K562 (cell line): Measurements from ENCODE around the gene FLOT2. TPM values are rescaled to one million over a fixed set of nuclear protein-coding genes. Genes with fewer than 3 reads are reported as not detected.

Source experiments
- HMGN3 ChIP-seq: IDR thresholded peaks from 2 replicates; pipeline ENCODE4 v1.6.1; 2011; ENCODE audit warnings: borderline replicate concordance, low read depth, mild to moderate bottlenecking, mixed read lengths, low read length; ENCODE audit not compliant: insufficient read length; ENCODE audit errors: extremely low read depth
- SMAD4 ChIP-seq: fragments of 250-450 bp; sonication (Bioruptor Pico); conservative IDR thresholded peaks from 2 replicates; pipeline ENCODE4 v1.8.0; 2021; ENCODE audit warnings: inconsistent platforms, mild to moderate bottlenecking, moderate library complexity
- polyA plus RNA-seq, 8 experiments: library from polyadenylated mRNA; depleted of rRNA in 4 of 8; stranded (reverse) in 5 of 8; unstranded in 3 of 8; fragments of >200 nt; fragmentation: Nextera tagmentation in 2 of 8; fragmentation: Illumina TruSeq in 1 of 8; extraction: Ambion mirVana in 2 of 8; extraction: Trizol in 1 of 8; gene quantifications; 2 replicates each; pipeline versions ENCODE4 v1.2.1 to v1.2.3, GENCODE V29; 2011 to 2014; ENCODE audit warnings: inconsistent platforms in 1 of 8, missing spikeins in 1 of 8
- total RNA-seq, 7 experiments: library from RNA; depleted of rRNA in 6 of 7; stranded (reverse); fragments of >200 nt in 6 of 7; fragmentation: Illumina TruSeq in 2 of 7; extraction: Trizol in 2 of 7; gene quantifications; 2 replicates each; pipeline versions ENCODE4 v1.2.1 to v1.2.3, GENCODE V29; 2011 to 2021; ENCODE audit warnings: low replicate concordance in 1 of 7
- TF ChIP-seq, protein P1 (sequence below): IDR thresholded peaks from 2 replicates; pipeline ENCODE4 v1.6.1; 2014; ENCODE audit warnings: antibody characterized with exemption
- TF ChIP-seq, protein P2 (sequence below): fragments of 450-650 bp; formaldehyde crosslinking; IDR thresholded peaks from 2 replicates; pipeline ENCODE4 v1.4.0; 2020; ENCODE audit warnings: mild to moderate bottlenecking, mixed read lengths
- TF ChIP-seq, protein P3 (sequence below): fragments of 250-450 bp; sonication (Bioruptor Pico); IDR thresholded peaks from 2 replicates; pipeline ENCODE4 v1.4.0; 2020
- TF ChIP-seq, protein P4 (sequence below): fragments of 250-450 bp; sonication (Bioruptor Pico); IDR thresholded peaks from 2 replicates; pipeline ENCODE4 v1.4.0; 2020; ENCODE audit warnings: mild to moderate bottlenecking, moderate library complexity
- TF ChIP-seq, protein P5 (sequence below), 2 experiments: fragments of 450-650 bp in 1 of 2; sonication (generic) in 1 of 2; formaldehyde crosslinking in 1 of 2; IDR thresholded peaks; 2 replicates each; pipeline versions ENCODE4 v1.7.1 to v1.9.0; 2016 to 2022; ENCODE audit warnings: inconsistent platforms in 1 of 2, mild to moderate bottlenecking in 1 of 2, missing genetic modification reagents in 1 of 2

The FLOT2 gene
- total and polyA plus RNA-seq, 9 of the 15 experiments (the other 6 are each of a cell fraction or from before 2014, with no cell fraction given), result 17.5 to 138 (median 41.7) TPM

DNA sequence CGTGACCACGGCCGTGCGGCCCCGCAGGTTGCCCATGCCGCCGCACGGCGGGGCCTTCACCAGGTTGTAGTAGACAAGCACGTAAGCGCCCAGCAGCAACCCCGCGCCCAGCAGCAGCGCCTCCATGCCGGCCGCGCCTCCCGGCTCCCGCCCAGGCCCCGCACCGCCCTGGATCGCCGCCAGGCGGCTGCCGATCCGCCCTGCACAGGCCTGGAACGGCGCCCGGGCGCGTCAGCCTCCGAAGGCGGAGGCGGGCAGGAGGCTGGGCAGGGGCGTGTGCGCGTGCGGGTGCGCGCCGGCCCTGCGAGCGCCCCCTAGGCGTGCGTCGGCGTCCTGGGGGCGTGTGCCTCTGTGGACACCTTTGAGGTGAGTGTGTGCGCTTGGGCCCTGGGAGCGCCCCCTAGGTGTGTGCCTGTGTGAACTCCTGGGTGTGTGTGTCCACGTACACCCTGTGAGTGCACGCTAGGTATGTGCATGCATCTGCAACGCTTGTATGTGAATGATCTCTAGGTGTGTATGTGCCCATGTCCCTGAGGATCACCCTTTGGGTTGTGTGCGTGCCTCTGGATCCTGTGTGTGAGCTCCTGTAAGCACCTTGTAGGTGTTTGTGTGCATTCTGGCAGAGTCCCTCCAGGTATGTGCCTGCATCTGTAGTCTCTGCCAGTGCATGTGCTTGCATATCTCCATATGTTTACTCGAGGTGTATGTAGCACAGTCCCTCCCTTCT is 5.4 kb upstream of the FLOT2 start, which contains the start of gene DHRS13 (continued):
- TF ChIP-seq, protein P1, sequence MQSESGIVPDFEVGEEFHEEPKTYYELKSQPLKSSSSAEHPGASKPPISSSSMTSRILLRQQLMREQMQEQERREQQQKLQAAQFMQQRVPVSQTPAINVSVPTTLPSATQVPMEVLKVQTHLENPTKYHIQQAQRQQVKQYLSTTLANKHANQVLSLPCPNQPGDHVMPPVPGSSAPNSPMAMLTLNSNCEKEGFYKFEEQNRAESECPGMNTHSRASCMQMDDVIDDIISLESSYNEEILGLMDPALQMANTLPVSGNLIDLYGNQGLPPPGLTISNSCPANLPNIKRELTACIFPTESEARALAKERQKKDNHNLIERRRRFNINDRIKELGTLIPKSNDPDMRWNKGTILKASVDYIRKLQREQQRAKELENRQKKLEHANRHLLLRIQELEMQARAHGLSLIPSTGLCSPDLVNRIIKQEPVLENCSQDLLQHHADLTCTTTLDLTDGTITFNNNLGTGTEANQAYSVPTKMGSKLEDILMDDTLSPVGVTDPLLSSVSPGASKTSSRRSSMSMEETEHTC, result no peak; the same call in 1 of the 2 replicates
- TF ChIP-seq, protein P2, sequence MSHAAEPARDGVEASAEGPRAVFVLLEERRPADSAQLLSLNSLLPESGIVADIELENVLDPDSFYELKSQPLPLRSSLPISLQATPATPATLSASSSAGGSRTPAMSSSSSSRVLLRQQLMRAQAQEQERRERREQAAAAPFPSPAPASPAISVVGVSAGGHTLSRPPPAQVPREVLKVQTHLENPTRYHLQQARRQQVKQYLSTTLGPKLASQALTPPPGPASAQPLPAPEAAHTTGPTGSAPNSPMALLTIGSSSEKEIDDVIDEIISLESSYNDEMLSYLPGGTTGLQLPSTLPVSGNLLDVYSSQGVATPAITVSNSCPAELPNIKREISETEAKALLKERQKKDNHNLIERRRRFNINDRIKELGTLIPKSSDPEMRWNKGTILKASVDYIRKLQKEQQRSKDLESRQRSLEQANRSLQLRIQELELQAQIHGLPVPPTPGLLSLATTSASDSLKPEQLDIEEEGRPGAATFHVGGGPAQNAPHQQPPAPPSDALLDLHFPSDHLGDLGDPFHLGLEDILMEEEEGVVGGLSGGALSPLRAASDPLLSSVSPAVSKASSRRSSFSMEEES (CRISPR knock-in tag), result no peak
- peak; percentile 99 for TF ChIP-seq HMGN3
- TF ChIP-seq, protein P3, sequence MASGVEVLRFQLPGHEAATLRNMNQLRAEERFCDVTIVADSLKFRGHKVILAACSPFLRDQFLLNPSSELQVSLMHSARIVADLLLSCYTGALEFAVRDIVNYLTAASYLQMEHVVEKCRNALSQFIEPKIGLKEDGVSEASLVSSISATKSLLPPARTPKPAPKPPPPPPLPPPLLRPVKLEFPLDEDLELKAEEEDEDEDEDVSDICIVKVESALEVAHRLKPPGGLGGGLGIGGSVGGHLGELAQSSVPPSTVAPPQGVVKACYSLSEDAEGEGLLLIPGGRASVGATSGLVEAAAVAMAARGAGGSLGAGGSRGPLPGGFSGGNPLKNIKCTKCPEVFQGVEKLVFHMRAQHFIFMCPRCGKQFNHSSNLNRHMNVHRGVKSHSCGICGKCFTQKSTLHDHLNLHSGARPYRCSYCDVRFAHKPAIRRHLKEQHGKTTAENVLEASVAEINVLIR (CRISPR knock-in tag), result peak; percentile 71
- TF ChIP-seq, protein P4, sequence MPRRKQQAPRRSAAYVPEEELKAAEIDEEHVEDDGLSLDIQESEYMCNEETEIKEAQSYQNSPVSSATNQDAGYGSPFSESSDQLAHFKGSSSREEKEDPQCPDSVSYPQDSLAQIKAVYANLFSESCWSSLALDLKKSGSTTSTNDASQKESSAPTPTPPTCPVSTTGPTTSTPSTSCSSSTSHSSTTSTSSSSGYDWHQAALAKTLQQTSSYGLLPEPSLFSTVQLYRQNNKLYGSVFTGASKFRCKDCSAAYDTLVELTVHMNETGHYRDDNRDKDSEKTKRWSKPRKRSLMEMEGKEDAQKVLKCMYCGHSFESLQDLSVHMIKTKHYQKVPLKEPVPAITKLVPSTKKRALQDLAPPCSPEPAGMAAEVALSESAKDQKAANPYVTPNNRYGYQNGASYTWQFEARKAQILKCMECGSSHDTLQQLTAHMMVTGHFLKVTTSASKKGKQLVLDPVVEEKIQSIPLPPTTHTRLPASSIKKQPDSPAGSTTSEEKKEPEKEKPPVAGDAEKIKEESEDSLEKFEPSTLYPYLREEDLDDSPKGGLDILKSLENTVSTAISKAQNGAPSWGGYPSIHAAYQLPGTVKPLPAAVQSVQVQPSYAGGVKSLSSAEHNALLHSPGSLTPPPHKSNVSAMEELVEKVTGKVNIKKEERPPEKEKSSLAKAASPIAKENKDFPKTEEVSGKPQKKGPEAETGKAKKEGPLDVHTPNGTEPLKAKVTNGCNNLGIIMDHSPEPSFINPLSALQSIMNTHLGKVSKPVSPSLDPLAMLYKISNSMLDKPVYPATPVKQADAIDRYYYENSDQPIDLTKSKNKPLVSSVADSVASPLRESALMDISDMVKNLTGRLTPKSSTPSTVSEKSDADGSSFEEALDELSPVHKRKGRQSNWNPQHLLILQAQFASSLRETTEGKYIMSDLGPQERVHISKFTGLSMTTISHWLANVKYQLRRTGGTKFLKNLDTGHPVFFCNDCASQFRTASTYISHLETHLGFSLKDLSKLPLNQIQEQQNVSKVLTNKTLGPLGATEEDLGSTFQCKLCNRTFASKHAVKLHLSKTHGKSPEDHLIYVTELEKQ (CRISPR knock-in tag), result no peak
- TF ChIP-seq SMAD4, result peak; percentile 94
- TF ChIP-seq, protein P5, sequence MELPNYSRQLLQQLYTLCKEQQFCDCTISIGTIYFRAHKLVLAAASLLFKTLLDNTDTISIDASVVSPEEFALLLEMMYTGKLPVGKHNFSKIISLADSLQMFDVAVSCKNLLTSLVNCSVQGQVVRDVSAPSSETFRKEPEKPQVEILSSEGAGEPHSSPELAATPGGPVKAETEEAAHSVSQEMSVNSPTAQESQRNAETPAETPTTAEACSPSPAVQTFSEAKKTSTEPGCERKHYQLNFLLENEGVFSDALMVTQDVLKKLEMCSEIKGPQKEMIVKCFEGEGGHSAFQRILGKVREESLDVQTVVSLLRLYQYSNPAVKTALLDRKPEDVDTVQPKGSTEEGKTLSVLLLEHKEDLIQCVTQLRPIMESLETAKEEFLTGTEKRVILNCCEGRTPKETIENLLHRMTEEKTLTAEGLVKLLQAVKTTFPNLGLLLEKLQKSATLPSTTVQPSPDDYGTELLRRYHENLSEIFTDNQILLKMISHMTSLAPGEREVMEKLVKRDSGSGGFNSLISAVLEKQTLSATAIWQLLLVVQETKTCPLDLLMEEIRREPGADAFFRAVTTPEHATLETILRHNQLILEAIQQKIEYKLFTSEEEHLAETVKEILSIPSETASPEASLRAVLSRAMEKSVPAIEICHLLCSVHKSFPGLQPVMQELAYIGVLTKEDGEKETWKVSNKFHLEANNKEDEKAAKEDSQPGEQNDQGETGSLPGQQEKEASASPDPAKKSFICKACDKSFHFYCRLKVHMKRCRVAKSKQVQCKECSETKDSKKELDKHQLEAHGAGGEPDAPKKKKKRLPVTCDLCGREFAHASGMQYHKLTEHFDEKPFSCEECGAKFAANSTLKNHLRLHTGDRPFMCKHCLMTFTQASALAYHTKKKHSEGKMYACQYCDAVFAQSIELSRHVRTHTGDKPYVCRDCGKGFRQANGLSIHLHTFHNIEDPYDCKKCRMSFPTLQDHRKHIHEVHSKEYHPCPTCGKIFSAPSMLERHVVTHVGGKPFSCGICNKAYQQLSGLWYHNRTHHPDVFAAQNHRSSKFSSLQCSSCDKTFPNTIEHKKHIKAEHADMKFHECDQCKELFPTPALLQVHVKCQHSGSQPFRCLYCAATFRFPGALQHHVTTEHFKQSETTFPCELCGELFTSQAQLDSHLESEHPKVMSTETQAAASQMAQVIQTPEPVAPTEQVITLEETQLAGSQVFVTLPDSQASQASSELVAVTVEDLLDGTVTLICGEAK (IDR thresholded peaks at IDR 0.05), result 0 out of 2 replicates have a peak, but pooled peaks have one; percentile 6
- TF ChIP-seq, protein P5 (CRISPR knock-in tag; IDR thresholded peaks at IDR 0.05), result no peak
